Measurements from ENCODE around the gene EREG.
"Not testable (repeated sequence)": the region's sequence is repeated elsewhere in the genome, so short reads cannot be mapped to it uniquely, and the experiment has no call there.

EREG gene

DNA sequence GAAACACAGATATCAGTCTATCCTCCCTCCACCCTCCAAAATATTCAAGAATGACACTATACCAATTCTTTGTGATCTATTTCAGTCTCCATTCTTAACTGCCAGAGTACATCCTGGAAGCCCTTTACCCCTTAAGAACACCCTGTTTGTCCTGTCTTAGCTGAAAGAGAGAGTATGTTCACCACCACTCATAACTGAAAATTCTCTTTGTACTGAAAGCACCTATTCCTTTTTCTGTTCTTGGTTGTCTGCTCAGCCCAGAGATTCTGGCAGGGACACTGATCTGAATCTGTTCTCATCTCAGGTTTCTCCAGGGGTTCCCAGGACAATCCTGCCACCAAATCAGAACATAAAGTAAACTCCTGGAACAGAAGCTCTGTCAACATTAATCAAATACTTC lies 25.4 kb upstream of the EREG start:
- Histone ChIP-seq H3K4me3 (ENCODE audit: insufficient read depth, low read depth, low read length, poor library complexity, severe bottlenecking) (no peak overlapping the region), H3K27ac (ENCODE audit: insufficient read depth, low read length, poor library complexity, severe bottlenecking) (no peak overlapping the region), H3K36me3 (ENCODE audit: control insufficient read depth, insufficient read depth, low read length) (no peaks in the 10 kb centered on the region), H3K27me3 (replicated peaks; ENCODE audit: control insufficient read depth, insufficient read depth, low read length, poor library complexity, severe bottlenecking) (no peaks in the 10 kb centered on the region), H3K9me3 (ENCODE audit: control insufficient read depth, low read length) (no peaks in the 10 kb centered on the region), H3K4me1 (ENCODE audit: control insufficient read depth, insufficient read depth, low read length, poor library complexity, severe bottlenecking) (no peaks in the 10 kb centered on the region)
- DNase-seq: no peak

DNA sequence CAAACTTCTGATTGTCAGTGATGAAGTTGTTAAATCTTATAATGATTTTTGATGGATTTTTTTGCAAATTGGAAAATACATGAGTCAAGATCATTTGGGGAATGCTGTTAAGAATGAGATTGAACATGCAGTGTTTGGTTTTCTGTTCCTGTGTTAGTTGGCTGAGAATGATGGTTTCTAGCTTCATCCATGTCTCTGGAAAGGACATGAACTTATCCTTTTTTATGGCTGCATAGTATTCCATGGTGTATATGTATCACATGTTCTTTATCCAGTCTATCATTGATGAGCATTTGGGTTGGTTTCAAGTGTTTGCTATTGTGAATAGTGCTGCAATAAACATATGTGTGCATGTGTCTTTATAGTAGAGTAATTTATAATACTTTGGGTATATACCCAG lies 24.5 kb upstream of the EREG start:
- H3K27ac ChIP-seq (ENCODE audit: insufficient read depth, low read length, poor library complexity, severe bottlenecking); DNase-seq; H3K9me3 ChIP-seq (ENCODE audit: control insufficient read depth, low read length); H3K4me3 ChIP-seq (ENCODE audit: insufficient read depth, low read depth, low read length, poor library complexity, severe bottlenecking); H3K4me1 ChIP-seq (ENCODE audit: control insufficient read depth, insufficient read depth, low read length, poor library complexity, severe bottlenecking); H3K27me3 ChIP-seq (replicated peaks; ENCODE audit: control insufficient read depth, insufficient read depth, low read length, poor library complexity, severe bottlenecking); H3K36me3 ChIP-seq (ENCODE audit: control insufficient read depth, insufficient read depth, low read length): not testable (repeated sequence)

DNA sequence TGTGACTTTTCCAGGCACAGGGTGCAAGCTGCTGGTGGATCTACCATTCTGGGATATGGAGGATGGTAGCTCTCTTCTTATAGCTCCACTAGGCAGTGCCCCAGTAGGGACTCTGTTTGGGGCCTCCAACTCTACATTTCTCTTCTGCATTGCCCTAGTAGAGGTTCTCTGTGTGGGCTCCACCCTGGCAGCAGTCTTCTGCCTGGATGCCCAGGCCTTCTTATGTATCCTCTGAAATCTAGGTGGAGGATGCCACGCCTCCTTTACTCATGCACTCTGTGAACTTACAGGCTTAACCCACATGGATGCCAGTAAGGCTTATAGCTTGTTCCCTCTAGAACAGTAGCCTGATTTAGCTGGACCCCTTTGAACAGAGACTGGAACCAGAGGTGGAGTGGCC lies 20.9 kb upstream of the EREG start:
- Histone ChIP-seq H3K27ac (ENCODE audit: insufficient read depth, low read length, poor library complexity, severe bottlenecking) (no peak overlapping the region), H3K36me3 (ENCODE audit: control insufficient read depth, insufficient read depth, low read length) (no peaks in the 10 kb centered on the region), H3K27me3 (replicated peaks; ENCODE audit: control insufficient read depth, insufficient read depth, low read length, poor library complexity, severe bottlenecking) (no peaks in the 10 kb centered on the region), H3K4me3 (ENCODE audit: insufficient read depth, low read depth, low read length, poor library complexity, severe bottlenecking) (no peak overlapping the region), H3K4me1 (ENCODE audit: control insufficient read depth, insufficient read depth, low read length, poor library complexity, severe bottlenecking) (no peaks in the 10 kb centered on the region), H3K9me3 (ENCODE audit: control insufficient read depth, low read length) (no peaks in the 10 kb centered on the region)
- no peak for DNase-seq

- H3K36me3 ChIP-seq (ENCODE audit: control insufficient read depth, insufficient read depth, low read length): no peaks in the 10 kb centered on the region
- H3K27me3 ChIP-seq (replicated peaks; ENCODE audit: control insufficient read depth, insufficient read depth, low read length, poor library complexity, severe bottlenecking): no peaks in the 10 kb centered on the region
- H3K4me3 ChIP-seq (ENCODE audit: insufficient read depth, low read depth, low read length, poor library complexity, severe bottlenecking): no peak overlapping the region
- DNase-seq: no peak
- H3K4me1 ChIP-seq (ENCODE audit: control insufficient read depth, insufficient read depth, low read length, poor library complexity, severe bottlenecking): no peaks in the 10 kb centered on the region
- no peaks in the 10 kb centered on the region for H3K9me3 ChIP-seq (ENCODE audit: control insufficient read depth, low read length)
- H3K27ac ChIP-seq (ENCODE audit: insufficient read depth, low read length, poor library complexity, severe bottlenecking): no peak overlapping the region
Observed at GRCh38 chr4:74353858-74354257, 11.1 kb upstream of the EREG start.

- no peaks in the 10 kb centered on the region for H3K36me3 ChIP-seq (ENCODE audit: control insufficient read depth, insufficient read depth, low read length)
- no peak for DNase-seq
- no peaks in the 10 kb centered on the region for H3K4me1 ChIP-seq (ENCODE audit: control insufficient read depth, insufficient read depth, low read length, poor library complexity, severe bottlenecking)
- H3K27me3 ChIP-seq (replicated peaks; ENCODE audit: control insufficient read depth, insufficient read depth, low read length, poor library complexity, severe bottlenecking): no peaks in the 10 kb centered on the region
- no peaks in the 10 kb centered on the region for H3K9me3 ChIP-seq (ENCODE audit: control insufficient read depth, low read length)
- no peak overlapping the region for H3K27ac ChIP-seq (ENCODE audit: insufficient read depth, low read length, poor library complexity, severe bottlenecking)
- H3K4me3 ChIP-seq (ENCODE audit: insufficient read depth, low read depth, low read length, poor library complexity, severe bottlenecking): no peak overlapping the region
Observed at GRCh38 chr4:74357965-74358364, 7.0 kb upstream of the EREG start.

DNA sequence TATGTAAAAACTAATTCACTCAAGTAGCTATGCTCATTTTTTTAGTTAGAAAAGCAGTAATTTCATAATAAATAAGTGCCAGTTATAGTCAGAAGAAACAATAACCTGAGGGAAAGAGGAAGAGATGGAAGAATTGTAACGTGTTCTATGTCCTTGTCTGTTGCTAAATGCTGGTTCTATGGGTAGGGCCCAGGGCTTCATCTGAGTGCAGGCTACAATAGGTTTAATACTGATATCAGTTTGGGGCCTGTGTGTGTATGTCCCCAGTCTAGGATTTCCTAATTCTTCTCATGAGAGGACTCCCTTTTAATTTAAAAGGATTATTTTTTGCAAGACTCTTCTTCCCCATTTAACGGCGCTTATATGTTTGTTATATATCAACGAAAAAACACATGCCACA lies 3.3 kb upstream of the EREG start:
- Histone ChIP-seq H3K4me1 (ENCODE audit: control insufficient read depth, insufficient read depth, low read length, poor library complexity, severe bottlenecking) (peaks cover 6% of the 10 kb centered on the region), H3K36me3 (ENCODE audit: control insufficient read depth, insufficient read depth, low read length) (no peaks in the 10 kb centered on the region), H3K27me3 (replicated peaks; ENCODE audit: control insufficient read depth, insufficient read depth, low read length, poor library complexity, severe bottlenecking) (peaks cover 11% of the 10 kb centered on the region), H3K4me3 (ENCODE audit: insufficient read depth, low read depth, low read length, poor library complexity, severe bottlenecking) (no peak overlapping the region), H3K9me3 (ENCODE audit: control insufficient read depth, low read length) (no peaks in the 10 kb centered on the region), H3K27ac (ENCODE audit: insufficient read depth, low read length, poor library complexity, severe bottlenecking) (no peak overlapping the region)
- no peak for DNase-seq

DNA sequence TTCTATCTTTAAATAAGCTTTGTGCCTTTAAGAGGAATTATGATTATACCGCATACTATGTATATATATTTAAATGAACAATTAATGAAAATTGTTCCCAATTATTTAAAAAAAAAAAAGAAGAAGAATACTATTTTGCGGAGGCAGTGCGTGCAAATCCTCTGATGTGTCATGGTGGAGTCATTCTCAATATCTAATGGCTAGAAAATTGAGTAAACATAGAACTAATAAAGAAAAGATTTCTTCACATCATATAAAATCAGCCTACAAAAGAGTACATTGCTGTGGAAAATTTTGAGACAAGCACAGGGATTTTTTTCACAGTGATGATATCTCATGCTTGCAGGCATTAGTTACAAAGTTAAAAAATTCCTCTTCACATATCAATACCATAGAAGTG lies 2.6 kb upstream of the EREG start:
- Histone ChIP-seq H3K27me3 (replicated peaks; ENCODE audit: control insufficient read depth, insufficient read depth, low read length, poor library complexity, severe bottlenecking) (peaks cover 11% of the 10 kb centered on the region), H3K4me1 (ENCODE audit: control insufficient read depth, insufficient read depth, low read length, poor library complexity, severe bottlenecking) (peaks cover 6% of the 10 kb centered on the region), H3K36me3 (ENCODE audit: control insufficient read depth, insufficient read depth, low read length) (no peaks in the 10 kb centered on the region), H3K9me3 (ENCODE audit: control insufficient read depth, low read length) (no peaks in the 10 kb centered on the region), H3K27ac (ENCODE audit: insufficient read depth, low read length, poor library complexity, severe bottlenecking) (no peak overlapping the region), H3K4me3 (ENCODE audit: insufficient read depth, low read depth, low read length, poor library complexity, severe bottlenecking) (no peak overlapping the region)
- DNase-seq: no peak

- no peak overlapping the region for H3K4me3 ChIP-seq (ENCODE audit: insufficient read depth, low read depth, low read length, poor library complexity, severe bottlenecking)
- no peaks in the 10 kb centered on the region for H3K36me3 ChIP-seq (ENCODE audit: control insufficient read depth, insufficient read depth, low read length)
- no peak for DNase-seq
- peaks cover 11% of the 10 kb centered on the region for H3K27me3 ChIP-seq (replicated peaks; ENCODE audit: control insufficient read depth, insufficient read depth, low read length, poor library complexity, severe bottlenecking)
- peaks cover 6% of the 10 kb centered on the region for H3K4me1 ChIP-seq (ENCODE audit: control insufficient read depth, insufficient read depth, low read length, poor library complexity, severe bottlenecking)
- H3K9me3 ChIP-seq (ENCODE audit: control insufficient read depth, low read length): no peaks in the 10 kb centered on the region
- H3K27ac ChIP-seq (ENCODE audit: insufficient read depth, low read length, poor library complexity, severe bottlenecking): no peak overlapping the region
Observed at GRCh38 chr4:74364256-74364651, 691 bp upstream of the EREG start.

GRCh38 chr4:74365761-74366160 lies 816 bp downstream of the EREG start:
- Histone ChIP-seq H3K4me1 (ENCODE audit: control insufficient read depth, insufficient read depth, low read length, poor library complexity, severe bottlenecking) (peaks cover 6% of the 10 kb centered on the region), H3K4me3 (ENCODE audit: insufficient read depth, low read depth, low read length, poor library complexity, severe bottlenecking) (no peak overlapping the region), H3K27ac (ENCODE audit: insufficient read depth, low read length, poor library complexity, severe bottlenecking) (no peak overlapping the region), H3K27me3 (replicated peaks; ENCODE audit: control insufficient read depth, insufficient read depth, low read length, poor library complexity, severe bottlenecking) (peaks cover 11% of the 10 kb centered on the region), H3K36me3 (ENCODE audit: control insufficient read depth, insufficient read depth, low read length) (no peaks in the 10 kb centered on the region), H3K9me3 (ENCODE audit: control insufficient read depth, low read length) (no peaks in the 10 kb centered on the region)
- no peak for DNase-seq

- no peak overlapping the region for H3K27ac ChIP-seq (ENCODE audit: insufficient read depth, low read length, poor library complexity, severe bottlenecking)
Observed at GRCh38 chr4:74366367-74366911, 1.5 kb downstream of the EREG start.

More at GRCh38 chr4:74366367-74366911, 1.5 kb downstream of the EREG start:
- Histone ChIP-seq H3K9me3 (ENCODE audit: control insufficient read depth, low read length) (no peaks in the 10 kb centered on the region), H3K36me3 (ENCODE audit: control insufficient read depth, insufficient read depth, low read length) (no peaks in the 10 kb centered on the region), H3K4me3 (ENCODE audit: insufficient read depth, low read depth, low read length, poor library complexity, severe bottlenecking) (no peak overlapping the region), H3K27me3 (replicated peaks; ENCODE audit: control insufficient read depth, insufficient read depth, low read length, poor library complexity, severe bottlenecking) (peaks cover 11% of the 10 kb centered on the region), H3K4me1 (ENCODE audit: control insufficient read depth, insufficient read depth, low read length, poor library complexity, severe bottlenecking) (peaks cover 6% of the 10 kb centered on the region)
- no peak for DNase-seq
